ENCODE results near the gene TMEM61. TPM values are rescaled to one million over a fixed set of nuclear protein-coding genes. Genes with fewer than 3 reads are reported as not detected.

The TMEM61 gene
- total RNA-seq, 2 donors from 2014 or later: 3.4 TPM; not detected in 1

- DNase-seq (ENCODE audit: low spot score) (no peak), ATAC-seq (ENCODE audit: insufficient number of reproducible peaks, low FRiP score, low read depth) (no peak)
- H3K27ac ChIP-seq: no peak overlapping the region
- no peaks in the 10 kb centered on the region for H3K27me3 ChIP-seq (replicated peaks; ENCODE audit: insufficient read depth)
- peaks cover 0 to 32% of the 10 kb centered on the region in 2 donors for H3K4me1 ChIP-seq (ENCODE audit: control insufficient read depth in 1 of 2, low read depth in 2 of 2)
- H3K9me3 ChIP-seq: no peaks in the 10 kb centered on the region
- H3K36me3 ChIP-seq: no peaks in the 10 kb centered on the region
- H3K4me3 ChIP-seq: no peak overlapping the region
- no peak for TF ChIP-seq CTCF (IDR thresholded peaks at IDR 0.05)
Observed at GRCh38 chr1:54987919-54988705, 7.7 kb downstream of the TMEM61 start.

- ATAC-seq (ENCODE audit: insufficient number of reproducible peaks, low FRiP score, low read depth) (no peak), DNase-seq (ENCODE audit: low spot score) (no peak)
Observed at GRCh38 chr1:54988975-54989374, 8.5 kb downstream of the TMEM61 start.

GRCh38 chr1:54989473-54989872, 9.0 kb downstream of the TMEM61 start:
- DNase-seq (ENCODE audit: low spot score): no peak
- H3K9me3 ChIP-seq: no peaks in the 10 kb centered on the region
- H3K4me1 ChIP-seq (ENCODE audit: control insufficient read depth in 1 of 2, low read depth in 2 of 2): peaks cover 0 to 21% of the 10 kb centered on the region in 2 donors
- no peak for ATAC-seq (ENCODE audit: insufficient number of reproducible peaks, low FRiP score, low read depth)
- H3K36me3 ChIP-seq: no peaks in the 10 kb centered on the region
- no peak for TF ChIP-seq CTCF (IDR thresholded peaks at IDR 0.05)
- H3K27ac ChIP-seq: no peak overlapping the region
- H3K4me3 ChIP-seq: no peak overlapping the region
- no peaks in the 10 kb centered on the region for H3K27me3 ChIP-seq (replicated peaks; ENCODE audit: insufficient read depth)

More at GRCh38 chr1:54988975-54989374, 8.5 kb downstream of the TMEM61 start:
- H3K27me3 ChIP-seq (replicated peaks; ENCODE audit: insufficient read depth): no peaks in the 10 kb centered on the region
- no peak for TF ChIP-seq CTCF (IDR thresholded peaks at IDR 0.05)
- peaks cover 0 to 25% of the 10 kb centered on the region in 2 donors for H3K4me1 ChIP-seq (ENCODE audit: control insufficient read depth in 1 of 2, low read depth in 2 of 2)
- no peak overlapping the region for H3K27ac ChIP-seq
- H3K9me3 ChIP-seq: no peaks in the 10 kb centered on the region
- no peak overlapping the region for H3K4me3 ChIP-seq
- H3K36me3 ChIP-seq: no peaks in the 10 kb centered on the region

- H3K27me3 ChIP-seq (replicated peaks; ENCODE audit: insufficient read depth): no peaks in the 10 kb centered on the region
- no peak overlapping the region for H3K27ac ChIP-seq
- DNase-seq (ENCODE audit: low spot score): no peak
- no peak overlapping the region for H3K4me3 ChIP-seq
- peak; percentile 10 for ATAC-seq (ENCODE audit: insufficient number of reproducible peaks, low FRiP score, low read depth)
- no peaks in the 10 kb centered on the region for H3K9me3 ChIP-seq
- peaks cover 0 to 21% of the 10 kb centered on the region in 2 donors for H3K4me1 ChIP-seq (ENCODE audit: control insufficient read depth in 1 of 2, low read depth in 2 of 2)
- TF ChIP-seq CTCF (IDR thresholded peaks at IDR 0.05): no peak
- H3K36me3 ChIP-seq: no peaks in the 10 kb centered on the region
Observed at GRCh38 chr1:54989968-54990810, 9.8 kb downstream of the TMEM61 start.

- DNase-seq (ENCODE audit: low spot score) (no peak), ATAC-seq (ENCODE audit: insufficient number of reproducible peaks, low FRiP score, low read depth) (no peak)
- TF ChIP-seq CTCF (IDR thresholded peaks at IDR 0.05): no peak
Observed at GRCh38 chr1:54990916-54991315, 10.5 kb downstream of the TMEM61 start.

More at GRCh38 chr1:54990916-54991315, 10.5 kb downstream of the TMEM61 start:
- no peaks in the 10 kb centered on the region for H3K9me3 ChIP-seq
- peaks cover 0 to 21% of the 10 kb centered on the region in 2 donors for H3K4me1 ChIP-seq (ENCODE audit: control insufficient read depth in 1 of 2, low read depth in 2 of 2)
- no peaks in the 10 kb centered on the region for H3K36me3 ChIP-seq
- no peak overlapping the region for H3K27ac ChIP-seq
- H3K4me3 ChIP-seq: no peak overlapping the region
- H3K27me3 ChIP-seq (replicated peaks; ENCODE audit: insufficient read depth): no peaks in the 10 kb centered on the region

Data from thoracic aorta (tissue), 2 donors.